Activated CD4-positive, CD25-positive, alpha-beta regulatory T cell treated with anti-CD3 and anti-CD28 coated beads, Interleukin-2, amount 50 U/mL, for 16 hours (primary cell): ENCODE data around the gene CBY1.

Source experiments
- DNase-seq: peaks from one replicate; pipeline ENCODE4 v3.0.0-alpha.2; 2020; ENCODE audit warnings: low read depth, low spot score

CBY1 gene

DNA sequence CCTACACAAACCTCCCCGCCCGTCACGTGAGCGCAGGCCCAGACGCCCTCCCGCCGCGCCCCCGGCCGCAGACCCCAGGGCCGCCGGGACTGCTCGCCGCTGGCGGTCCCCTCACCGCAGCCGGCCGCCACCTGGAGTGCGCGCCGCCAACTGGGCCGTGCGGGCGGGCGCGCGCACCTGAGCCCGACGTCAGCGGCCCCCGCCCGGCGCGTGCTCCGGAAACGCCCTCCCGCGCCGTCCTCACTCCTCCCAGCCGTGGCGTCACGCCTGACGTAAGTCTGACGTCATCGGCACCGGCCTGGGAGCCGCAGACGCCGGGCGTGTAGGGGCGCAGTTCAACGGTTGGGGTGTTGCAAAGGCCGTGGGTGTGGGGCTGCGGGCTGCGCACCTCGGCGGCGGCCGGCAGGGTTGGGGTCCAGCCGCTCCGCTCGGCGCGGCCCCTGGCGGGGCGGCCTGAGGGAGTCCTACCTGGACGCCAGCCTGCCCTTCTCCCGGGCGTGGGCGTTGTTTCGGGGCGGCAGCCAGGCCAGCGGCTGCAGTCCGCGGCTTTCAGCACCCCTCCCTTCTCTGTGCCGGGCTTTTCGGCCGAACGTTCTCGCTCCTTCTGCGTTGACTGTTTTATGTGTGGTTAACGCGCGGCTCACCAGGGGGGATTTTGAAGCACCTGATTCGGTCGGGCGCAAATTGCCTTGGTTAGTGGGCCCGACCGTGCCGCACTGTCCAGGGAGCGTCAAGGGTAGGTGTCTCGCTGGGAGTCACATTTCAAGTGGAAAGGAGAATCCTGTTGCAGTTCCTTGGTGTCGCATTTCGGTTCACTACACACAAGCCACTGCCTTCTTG lies 44.6 kb downstream of the CBY1 start, which contains the start of gene JOSD1:
JOSD1 (minus strand) TSS at position 155 of the 840 bp plus-strand sequence. CDS start 956 bp downstream, outside the sequence.
- peak; percentile 96 for DNase-seq

DNA sequence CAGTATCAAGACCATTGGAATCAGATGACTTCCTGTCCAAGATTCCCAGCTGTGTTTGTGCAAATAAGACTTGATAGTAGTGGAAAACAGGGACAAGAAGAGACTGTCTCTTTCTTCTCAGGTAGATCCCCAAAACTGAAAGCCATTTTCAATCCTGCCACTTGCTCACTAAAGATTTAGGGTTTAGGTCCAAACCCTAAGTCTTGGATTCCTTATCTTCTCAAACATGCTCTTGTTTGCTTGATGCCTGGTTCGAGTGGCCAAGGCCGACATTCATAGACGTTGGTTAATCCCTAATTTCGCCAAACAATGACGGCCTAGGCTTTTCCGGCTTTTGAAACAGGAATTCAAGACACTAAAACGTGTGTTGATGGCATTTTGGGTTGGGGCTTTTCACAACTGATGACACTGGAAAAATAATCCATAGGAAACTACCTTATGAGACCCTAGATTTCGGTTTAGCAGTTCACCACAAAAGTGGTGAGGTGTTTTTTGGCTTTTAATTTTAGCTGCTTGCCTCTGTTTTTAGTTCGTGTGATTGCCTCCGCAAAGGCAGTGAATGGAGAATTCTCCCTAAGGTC lies 48.3 kb downstream of the CBY1 start:
- DNase-seq: no peak

DNA sequence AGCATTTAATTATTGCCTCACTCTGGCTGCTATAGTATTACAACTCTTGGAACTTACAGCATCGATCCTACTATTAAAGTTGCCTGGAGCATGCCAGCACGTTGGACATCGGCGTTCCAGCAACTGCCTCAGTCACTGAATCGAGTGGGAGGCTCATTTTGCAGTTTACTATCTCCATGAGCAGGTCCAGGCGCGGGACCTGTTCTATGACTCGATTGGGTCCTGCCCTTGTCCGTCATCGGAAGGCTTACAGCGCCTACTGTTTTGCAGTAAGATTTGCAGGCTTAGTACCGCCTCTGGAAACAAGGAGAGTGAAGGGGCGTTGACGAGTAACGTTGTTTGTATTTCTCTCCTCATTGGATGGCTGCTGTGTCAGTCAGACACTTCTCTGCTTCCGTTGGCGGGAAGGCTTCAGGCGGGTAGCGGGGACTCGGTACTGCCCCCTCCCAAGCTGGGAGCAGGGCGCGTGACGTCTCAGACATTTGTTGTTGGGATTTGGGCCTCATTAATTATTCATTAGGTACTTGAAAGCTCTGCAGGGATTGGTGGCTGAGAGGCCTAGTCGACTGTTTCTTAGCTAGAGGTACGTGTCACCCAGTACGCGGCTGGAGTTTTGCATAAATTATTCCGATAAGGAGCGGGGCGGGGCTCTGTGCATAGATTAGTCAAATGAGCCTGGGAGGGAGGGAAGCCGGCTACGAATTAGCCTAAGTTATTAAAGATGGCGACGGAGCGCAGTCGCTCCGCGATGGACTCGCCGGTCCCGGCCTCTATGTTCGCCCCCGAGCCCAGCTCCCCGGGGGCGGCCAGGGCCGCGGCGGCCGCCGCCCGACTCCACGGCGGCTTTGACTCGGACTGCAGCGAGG lies 49.0 kb downstream of the CBY1 start, which contains the start of gene GTPBP1:
GTPBP1 (plus strand) TSS at position 710 of the 866 bp plus-strand sequence; CDS start at position 722, 12 bp downstream.
- peak; percentile 97 for DNase-seq

DNA sequence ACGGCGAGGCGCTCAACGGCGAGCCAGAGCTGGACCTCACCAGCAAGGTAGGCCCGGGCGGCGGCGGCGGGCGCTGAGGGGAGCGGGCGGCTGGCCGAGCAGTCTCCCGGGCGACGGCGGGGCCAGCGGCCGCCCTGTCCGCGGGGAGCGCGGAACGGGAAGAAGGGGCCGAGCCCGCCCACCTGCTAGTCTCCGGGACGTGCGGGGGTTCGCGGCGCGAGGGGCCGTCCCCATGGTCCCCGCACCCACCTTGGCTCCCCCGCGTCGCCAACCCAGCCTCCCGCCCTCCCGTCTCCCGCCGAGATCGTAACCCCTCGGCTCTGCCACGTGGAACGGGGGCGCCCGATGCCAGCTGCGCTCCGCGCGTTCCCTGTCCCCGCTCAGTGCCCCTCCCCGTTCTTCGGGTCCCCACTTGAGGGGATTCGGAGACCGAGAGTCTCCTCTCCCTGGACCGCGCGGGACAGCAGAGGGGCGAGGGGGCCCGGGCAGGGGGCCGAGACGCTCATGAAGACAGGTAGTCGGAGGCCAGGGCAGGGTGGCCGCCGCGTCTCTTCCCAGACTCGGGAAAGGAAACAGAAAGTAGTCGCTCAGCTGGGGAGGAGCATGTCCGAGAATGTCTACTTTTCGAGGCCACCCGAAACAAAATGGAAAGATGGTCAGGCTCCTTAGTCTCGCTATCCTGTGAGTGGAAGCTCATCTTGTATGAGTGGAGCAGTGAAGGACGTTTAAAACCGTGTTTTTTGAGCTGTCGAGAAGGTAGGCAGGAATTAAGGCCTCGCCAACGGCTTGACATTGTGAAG lies 49.9 kb downstream of the CBY1 start:
- peak; percentile 13 for DNase-seq

DNA sequence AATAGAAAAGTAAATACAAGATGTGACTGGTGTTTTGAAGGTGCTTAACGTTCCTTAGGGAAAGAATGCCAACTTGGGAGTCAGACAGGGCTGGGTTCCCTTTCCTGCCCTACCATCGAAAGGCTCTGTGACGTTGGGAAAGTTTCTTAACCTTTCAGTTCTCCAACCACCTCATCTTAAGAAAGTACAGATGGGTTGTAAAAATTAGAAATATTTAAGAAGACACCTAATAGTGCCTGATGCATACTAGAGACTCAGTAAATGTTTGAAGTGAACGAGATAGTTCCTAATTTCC lies 50.4 kb downstream of the CBY1 start:
- no peak for DNase-seq

DNA sequence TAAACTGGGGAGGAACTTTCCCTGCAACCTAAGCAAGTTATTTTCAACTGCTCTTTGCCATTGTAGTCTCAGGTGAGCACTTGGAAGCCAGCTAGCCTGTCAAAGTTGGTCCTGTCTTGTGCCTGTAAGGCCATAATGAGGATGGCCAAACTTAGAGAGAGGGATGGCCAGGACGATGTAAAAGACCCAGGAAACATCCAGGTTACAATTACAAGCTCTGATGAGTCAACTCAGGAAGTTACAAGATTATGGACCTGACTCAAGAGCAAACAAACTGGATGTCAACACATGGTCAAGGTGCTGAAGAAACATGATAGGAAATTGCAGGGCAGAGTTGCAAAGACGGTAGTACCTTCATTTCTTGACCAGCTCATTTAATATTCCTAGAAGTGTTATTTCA lies 50.9 kb downstream of the CBY1 start:
- DNase-seq: no peak

DNA sequence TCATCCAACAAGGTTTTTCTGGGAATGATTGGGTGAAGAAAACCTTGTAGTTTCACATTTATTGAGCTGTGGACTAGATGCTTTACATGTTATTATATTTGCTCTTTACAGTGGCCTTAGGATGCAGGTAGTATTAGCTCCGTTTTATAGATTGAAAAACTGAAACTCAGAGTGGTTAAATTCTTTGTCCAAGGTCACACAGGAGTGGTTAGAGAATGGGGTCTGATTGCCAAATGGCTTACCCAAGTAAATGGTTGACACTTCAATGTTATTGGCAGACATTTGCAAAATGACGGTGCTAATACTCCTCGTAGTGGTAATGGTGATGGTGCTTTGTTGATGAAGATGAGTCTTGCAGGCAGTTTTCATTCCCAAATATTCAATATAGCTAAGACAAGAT lies 51.5 kb downstream of the CBY1 start:
- DNase-seq: no peak

DNA sequence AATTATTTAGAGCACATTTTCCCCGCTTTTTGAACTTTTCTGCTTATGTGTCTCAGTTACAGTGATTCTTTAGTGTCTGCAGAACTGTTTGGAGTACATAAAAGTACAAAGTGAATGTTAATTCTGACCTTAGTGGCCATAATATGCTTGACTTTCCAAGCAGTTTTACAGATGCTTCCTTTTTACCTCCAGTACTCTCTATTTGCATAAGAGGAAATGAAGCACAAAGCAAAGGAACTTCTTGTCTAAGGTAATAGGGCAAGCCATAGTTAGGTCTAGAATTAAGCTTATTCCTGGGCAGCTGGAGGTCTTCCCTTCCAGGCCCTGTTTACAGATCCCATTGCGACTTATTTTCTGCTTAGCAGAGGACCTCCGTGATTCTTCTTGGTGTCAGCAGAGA lies 52.9 kb downstream of the CBY1 start:
- DNase-seq: no peak

DNA sequence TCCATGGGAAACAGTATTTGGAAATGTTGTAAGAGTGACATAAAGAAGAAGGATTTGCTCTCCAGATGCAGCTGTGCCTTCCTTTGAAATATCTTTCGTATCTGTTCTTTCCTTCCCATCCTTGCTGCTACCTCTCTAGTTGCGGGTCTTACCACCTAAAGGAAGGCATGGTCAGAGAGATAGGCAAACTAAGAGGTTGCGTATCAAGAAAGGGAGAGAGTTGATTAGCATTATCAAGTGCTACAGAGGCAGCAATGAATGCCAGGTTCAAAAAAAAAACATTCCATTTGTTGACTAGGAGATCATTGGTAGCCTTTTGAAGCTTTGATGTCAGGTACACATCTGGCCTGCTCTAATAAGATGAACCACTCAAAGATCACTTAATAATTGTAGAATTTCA lies 53.9 kb downstream of the CBY1 start:
- no peak for DNase-seq

DNA sequence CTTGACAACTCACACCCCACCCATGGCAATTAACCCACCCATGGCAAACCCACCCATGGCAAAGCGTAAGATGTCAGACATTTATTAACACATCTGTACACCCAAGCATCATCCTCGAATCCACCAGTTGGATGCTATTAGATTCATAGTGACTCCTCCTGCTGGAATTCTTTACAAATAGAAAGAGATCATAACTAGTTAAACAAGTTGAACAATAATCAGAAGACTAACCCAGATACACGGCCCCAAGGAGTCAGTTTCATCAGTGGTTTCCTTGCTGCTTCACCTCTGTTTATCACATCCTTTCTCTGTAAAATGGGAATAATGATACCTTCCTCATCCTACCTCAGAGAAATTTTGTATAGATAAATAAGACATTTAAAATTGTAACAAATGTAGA lies 54.4 kb downstream of the CBY1 start:
- DNase-seq: no peak

DNA sequence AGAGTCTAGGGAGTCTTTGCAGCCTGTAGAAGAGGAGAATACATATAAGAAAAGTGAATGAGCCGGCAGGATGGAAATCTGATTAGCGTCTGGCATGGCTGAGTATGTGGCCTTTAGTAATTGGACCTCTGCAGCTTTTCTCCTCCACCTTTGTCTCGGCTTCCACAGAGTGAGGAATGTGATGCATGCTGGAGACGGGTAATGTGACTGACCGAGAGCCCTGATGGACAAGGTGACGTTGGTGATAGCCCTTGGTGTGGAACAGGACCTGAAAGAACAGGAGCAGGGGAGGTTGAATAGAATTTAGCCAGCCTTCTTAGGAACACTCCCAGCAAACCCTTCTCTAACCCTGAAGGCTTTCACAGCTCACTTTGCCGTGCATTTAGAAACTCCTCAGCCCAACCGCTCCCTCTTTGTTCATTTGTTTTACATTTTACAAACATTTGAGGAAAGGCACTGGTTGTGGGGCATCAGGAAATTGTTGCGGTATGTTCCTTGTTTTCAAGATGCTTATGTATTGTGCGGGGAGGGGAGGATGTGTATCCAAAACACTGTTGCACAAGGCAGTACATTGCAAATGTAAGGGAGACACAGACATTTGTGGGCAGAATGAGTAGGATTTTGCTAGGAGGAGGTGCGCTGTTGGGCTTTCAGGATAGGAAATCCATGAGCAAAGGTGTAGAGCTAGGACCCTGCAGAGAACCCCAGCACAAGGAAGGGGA lies 56.2 kb downstream of the CBY1 start:
- DNase-seq: no peak

DNA sequence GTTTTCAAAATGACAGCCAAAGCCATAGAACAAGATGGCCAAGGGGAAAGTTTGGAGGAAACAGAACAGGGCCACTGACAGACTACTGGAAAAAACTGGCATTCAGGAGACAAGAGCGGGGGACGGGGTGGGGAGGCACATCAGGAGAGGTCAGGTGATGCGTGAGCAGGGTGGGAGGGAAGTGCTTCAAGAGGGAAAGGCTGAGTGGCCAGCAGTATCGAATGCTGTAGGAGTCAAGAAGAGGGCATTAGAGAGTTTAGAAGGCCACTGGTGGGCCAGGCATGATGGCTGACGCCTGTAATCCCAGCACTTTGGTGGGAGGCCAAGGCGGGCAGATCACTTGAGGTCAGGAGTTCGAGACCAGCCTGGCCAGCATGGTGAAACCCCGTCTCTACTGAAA lies 57.5 kb downstream of the CBY1 start:
- DNase-seq: no peak

DNA sequence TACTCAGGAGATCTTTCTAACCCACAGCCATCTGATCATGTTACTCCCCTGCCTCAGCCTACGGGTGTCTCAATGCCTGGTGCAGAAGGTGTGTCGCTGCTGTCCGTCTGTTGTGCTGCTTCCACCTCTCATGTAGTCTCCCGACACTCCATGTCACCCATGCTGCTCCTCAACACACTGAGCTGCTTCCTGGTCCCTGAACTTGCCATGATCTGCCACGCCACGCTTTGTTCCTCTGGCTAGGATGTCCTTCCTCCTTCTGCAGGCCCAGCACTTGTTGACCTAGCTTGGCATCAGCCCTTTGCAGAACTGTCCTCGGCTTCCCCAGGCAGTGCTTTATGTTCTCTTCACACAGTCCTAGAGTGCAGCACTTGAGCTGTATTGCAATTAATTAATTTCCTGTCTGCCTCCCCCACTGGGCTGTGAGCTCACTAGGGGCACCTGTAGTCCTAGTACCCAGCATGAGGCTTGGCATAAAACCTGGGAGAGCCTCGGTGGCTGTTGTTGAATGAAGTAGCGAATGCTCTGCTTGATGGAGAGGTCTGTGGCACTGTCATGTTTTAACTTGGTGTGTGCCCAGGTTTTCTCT lies 58.8 kb downstream of the CBY1 start:
- no peak for DNase-seq

DNA sequence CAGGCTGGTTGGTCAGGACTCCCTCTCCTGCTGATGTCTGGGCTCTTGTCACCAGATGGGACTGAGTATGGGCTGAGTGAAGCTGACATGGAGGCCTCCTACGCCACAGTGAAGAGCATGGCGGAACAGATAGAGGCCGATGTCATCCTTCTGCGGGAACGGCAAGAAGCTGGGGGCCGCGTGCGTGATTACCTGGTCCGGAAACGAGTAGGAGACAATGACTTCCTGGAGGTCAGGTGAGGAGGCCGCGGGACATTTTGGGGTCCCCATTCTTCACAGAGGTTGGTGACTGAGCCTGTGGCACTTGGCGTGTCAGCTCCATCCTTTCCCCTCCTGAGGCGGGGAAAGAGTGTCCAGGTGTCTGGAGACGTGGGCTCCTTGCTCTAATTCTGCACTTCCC lies 59.4 kb downstream of the CBY1 start:
- DNase-seq: no peak

DNA sequence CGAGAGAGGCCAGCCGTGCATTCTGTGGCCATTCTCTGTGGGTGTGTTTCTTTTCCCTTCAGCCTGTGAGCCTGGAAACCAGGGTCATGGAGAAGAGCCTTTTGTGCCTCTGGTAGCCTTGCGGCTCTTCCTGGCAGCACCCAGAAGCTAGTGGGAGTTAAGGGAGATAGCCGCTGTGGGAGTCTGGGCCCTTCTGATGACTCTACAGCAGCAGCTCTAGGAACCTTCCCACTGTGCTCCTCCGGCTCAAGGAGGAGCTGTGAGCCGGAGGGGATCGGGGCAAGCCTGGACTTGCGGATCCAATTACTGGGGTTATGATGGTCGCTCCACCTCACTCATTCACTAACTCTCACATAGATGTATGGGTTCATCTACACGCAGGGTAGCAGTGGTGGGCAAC lies 59.8 kb downstream of the CBY1 start:
- DNase-seq: no peak

DNA sequence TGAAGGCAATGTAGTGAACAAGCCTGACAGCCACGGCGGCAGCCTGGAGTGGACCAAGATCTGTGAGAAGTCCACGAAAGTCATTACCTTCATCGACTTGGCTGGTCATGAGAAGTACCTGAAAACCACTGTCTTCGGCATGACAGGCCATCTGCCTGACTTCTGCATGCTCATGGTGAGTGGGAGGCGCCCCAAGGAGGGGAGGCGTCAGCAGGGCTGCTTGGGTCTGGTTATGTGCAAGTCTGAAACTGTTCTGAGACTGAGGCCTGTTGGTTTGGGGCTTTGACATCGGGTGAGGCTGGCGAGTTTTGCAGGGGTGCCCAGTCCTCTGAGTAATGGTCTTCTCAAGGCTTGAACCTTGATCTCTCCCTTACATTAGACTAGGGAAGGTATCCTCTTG lies 60.4 kb downstream of the CBY1 start:
- DNase-seq: no peak

DNA sequence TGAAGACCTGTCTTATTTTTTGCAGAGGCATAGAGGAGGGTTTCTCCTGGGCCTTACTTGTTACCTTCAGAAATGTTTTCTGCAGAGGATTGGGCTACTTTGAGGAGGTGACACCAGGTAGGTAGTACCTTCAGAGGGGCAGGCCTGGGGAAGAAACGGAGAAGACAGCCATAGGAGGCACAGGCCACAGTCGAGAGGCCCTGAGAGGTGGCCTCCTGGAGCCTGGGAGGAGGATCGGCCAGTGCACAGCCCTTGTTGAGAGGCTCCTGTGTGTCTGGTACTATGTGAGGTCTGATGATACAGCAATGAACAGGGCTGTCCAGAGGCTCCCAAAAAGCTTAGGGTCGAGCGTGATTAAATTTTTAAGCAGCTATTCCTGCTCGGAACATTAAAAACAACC lies 60.8 kb downstream of the CBY1 start:
- no peak for DNase-seq

DNA sequence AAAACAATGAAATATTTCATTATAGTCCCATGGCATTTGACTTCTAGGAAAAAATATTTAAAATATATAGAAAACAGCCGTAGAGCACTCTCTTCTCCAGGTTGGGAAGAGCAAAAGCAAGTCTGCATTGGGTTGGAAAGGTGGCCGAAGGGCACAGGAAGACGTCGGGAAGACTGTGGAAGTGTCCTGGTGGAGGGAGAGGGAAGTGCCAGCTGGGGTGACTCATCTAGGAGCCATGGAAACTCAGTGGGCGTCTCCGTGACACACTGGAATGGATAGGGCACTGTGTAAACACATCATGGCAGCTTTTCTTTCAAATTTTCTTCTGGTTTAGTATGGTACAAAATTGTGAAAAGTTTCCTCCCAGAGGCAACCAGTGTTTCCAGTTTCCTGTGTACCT lies 62.0 kb downstream of the CBY1 start:
- DNase-seq: no peak

DNA sequence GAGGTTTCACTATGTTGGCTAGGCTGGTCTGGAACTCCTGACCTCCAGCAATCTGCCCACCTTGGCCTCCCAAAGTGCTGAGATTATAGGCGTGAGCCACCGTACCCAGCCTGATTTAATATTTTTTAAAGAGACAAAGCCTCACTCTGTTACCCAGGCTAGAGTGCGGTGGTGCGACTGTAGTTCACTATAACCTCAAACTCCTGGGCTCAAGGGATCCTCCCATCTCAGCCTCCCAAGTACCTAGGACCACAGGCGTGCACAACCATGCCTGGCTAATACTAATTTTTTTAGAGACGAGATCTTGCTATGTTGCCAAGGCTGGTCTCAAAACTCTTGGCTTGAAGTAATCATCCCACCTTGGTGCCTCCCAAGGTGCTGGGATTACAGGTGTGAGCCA lies 62.8 kb downstream of the CBY1 start:
- DNase-seq: no peak

DNA sequence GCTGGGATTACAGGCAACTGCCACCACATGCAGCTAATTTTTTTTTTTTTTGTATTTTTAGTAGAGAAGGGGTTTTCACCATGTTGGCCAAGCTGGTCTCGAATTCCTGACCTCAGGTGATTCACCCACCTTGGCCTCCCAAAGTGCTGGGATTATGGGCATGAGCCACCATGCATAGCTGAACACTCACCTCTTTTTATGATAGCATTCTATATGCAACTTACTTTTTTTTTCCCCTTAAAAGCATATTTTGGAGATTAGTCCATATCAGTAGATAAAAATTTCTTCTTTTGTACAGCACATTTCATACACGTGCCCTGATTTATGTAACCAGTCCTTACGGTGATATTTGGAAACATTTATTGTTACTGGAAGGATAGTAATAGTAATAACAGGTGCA lies 63.9 kb downstream of the CBY1 start:
- DNase-seq: no peak

DNA sequence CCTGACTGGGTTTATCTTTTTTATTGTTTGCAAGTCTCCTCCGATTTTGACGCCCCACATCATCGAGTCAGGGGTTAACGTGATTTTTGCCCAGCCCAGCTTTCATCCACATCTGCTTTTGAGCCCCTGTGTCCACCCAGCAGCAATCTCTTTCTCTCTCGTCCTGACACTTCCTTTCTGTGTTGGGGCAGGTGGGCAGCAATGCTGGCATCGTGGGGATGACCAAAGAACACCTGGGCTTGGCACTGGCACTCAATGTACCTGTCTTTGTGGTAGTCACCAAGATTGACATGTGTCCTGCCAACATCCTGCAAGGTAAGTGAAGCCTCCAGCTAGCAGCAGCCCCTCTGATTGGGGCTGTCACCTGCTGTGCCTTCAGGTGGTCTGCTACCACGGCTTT lies 65.1 kb downstream of the CBY1 start:
- DNase-seq: no peak
